Sigmoid colon (tissue), 4 donors: Measurements from ENCODE around the gene CAMSAP2.

Experiments
- CTCF ChIP-seq, 4 experiments: fragments of 450-650 bp in 3 of 4; fragments of 200-600 bp in 1 of 4; IDR thresholded peaks; one replicate each; pipeline ENCODE4 v1.5.1; 2016 to 2019; ENCODE audit warnings: antibody characterized with exemption in 4 of 4, mild to moderate bottlenecking in 3 of 4, moderate library complexity in 2 of 4
- EP300 ChIP-seq, 4 donors: sonication (generic); formaldehyde crosslinking; IDR thresholded peaks; one replicate each; pipeline ENCODE4 v1.6.1; 2017; ENCODE audit warnings: antibody characterized with exemption in 4 of 4
- POLR2A ChIP-seq, 2 donors: fragments of 450-650 bp; IDR thresholded peaks; one replicate each; pipeline ENCODE4 v1.6.1; 2016; ENCODE audit warnings: antibody characterized with exemption in 2 of 2, mild to moderate bottlenecking in 2 of 2, moderate library complexity in 2 of 2
- POLR2AphosphoS5 ChIP-seq, 4 donors: sonication (generic); formaldehyde crosslinking; IDR thresholded peaks; one replicate each; pipeline ENCODE4 v1.6.1; 2017; ENCODE audit warnings: antibody characterized with exemption in 4 of 4

GRCh38 chr1:200699871-200700270 is 38.8 kb upstream of the CAMSAP2 start:
- TF ChIP-seq CTCF (IDR thresholded peaks at IDR 0.05) (no peak), POLR2AphosphoS5 (IDR thresholded peaks at IDR 0.05) (no peak), POLR2A (IDR thresholded peaks at IDR 0.05) (no peak), EP300 (IDR thresholded peaks at IDR 0.05) (no peak)
